Neural cell (in vitro differentiated cells): ENCODE results near the gene PUM1. TPM values are rescaled to one million over a fixed set of nuclear protein-coding genes. Genes with fewer than 3 reads are reported as not detected.

Source experiments
- H2AFZ ChIP-seq: fragments of 200-600, 300-800 bp; sonication (generic), shearing (Covaris generic); 2 replicates; pipeline ENCODE4 v1.6.0; 2014; ENCODE audit warnings: low read depth, mild to moderate bottlenecking, antibody characterized with exemption, low read length, moderate library complexity
- H3F3A ChIP-seq: fragments of 200-600 bp; shearing (Covaris generic); 2 replicates; pipeline ENCODE4 v1.6.1; 2016; ENCODE audit warnings: mild to moderate bottlenecking, moderate library complexity, mixed read lengths, antibody characterized with exemption, low read length; ENCODE audit not compliant: insufficient read depth, poor library complexity, severe bottlenecking
- H3K27ac ChIP-seq: fragments of 200-600, 300-800 bp; sonication (generic), shearing (Covaris generic); 2 replicates; pipeline ENCODE4 v1.5.1; 2014; ENCODE audit warnings: mild to moderate bottlenecking, low read length, moderate library complexity
- H3K27me3 ChIP-seq: fragments of 300-800, 200-600 bp; sonication (generic), shearing (Covaris generic); 2 replicates; pipeline ENCODE4 v1.6.0; 2014; ENCODE audit warnings: mild to moderate bottlenecking, low read depth, low read length, moderate library complexity; ENCODE audit not compliant: insufficient read depth
- H3K36me3 ChIP-seq: fragments of 300-800, 200-600 bp; sonication (generic), shearing (Covaris generic); 2 replicates; pipeline ENCODE4 v1.5.1; 2014; ENCODE audit warnings: mild to moderate bottlenecking, antibody characterized with exemption, low read length, moderate library complexity; ENCODE audit not compliant: insufficient read depth
- H3K4me2 ChIP-seq: fragments of 300-800, 200-600 bp; sonication (generic), shearing (Covaris generic); 2 replicates; pipeline ENCODE4 v1.6.0; 2014; ENCODE audit warnings: mild to moderate bottlenecking, low read length
- H3K4me3 ChIP-seq: fragments of 300-800, 200-600 bp; sonication (generic), shearing (Covaris generic); 2 replicates; pipeline ENCODE4 v1.5.1; 2014; ENCODE audit warnings: mild to moderate bottlenecking, low read length, moderate library complexity
- H3K79me2 ChIP-seq: fragments of 200-600 bp; shearing (Covaris generic); replicated peaks from 2 replicates; pipeline ENCODE4 v1.6.0; 2014; ENCODE audit warnings: mild to moderate bottlenecking, low read length, moderate library complexity; ENCODE audit not compliant: insufficient read depth
- H3K9ac ChIP-seq: fragments of 300-800, 200-600 bp; sonication (generic), shearing (Covaris generic); 2 replicates; pipeline ENCODE4 v1.6.1; 2016; ENCODE audit warnings: mild to moderate bottlenecking, low read length, mixed read lengths
- H3K9me2 ChIP-seq: fragments of 200-600 bp; shearing (Covaris generic); 2 replicates; pipeline ENCODE4 v1.6.1; 2016; ENCODE audit warnings: mild to moderate bottlenecking, low read length, mixed read lengths; ENCODE audit not compliant: insufficient read depth
- H3K9me3 ChIP-seq: fragments of 200-600, 300-800 bp; sonication (generic), shearing (Covaris generic); 2 replicates; pipeline ENCODE4 v1.6.1; 2016; ENCODE audit warnings: mild to moderate bottlenecking, mixed run types, low read length, moderate library complexity, mixed read lengths
- H4K20me1 ChIP-seq: fragments of 200-600 bp; shearing (Covaris generic); 2 replicates; pipeline ENCODE4 v1.6.1; 2016; ENCODE audit warnings: mild to moderate bottlenecking, mixed run types; ENCODE audit not compliant: insufficient read depth
- CTCF ChIP-seq: fragments of 450-650 bp; IDR thresholded peaks from 2 replicates; pipeline ENCODE4 v1.5.1; 2014; ENCODE audit warnings: antibody characterized with exemption, mild to moderate bottlenecking, moderate library complexity; ENCODE audit not compliant: poor library complexity, severe bottlenecking
- EP300 ChIP-seq: fragments of 450-650 bp; conservative IDR thresholded peaks from 2 replicates; pipeline ENCODE4 v1.6.1; 2014; ENCODE audit warnings: antibody characterized with exemption, mild to moderate bottlenecking, moderate library complexity; ENCODE audit not compliant: poor library complexity, severe bottlenecking
- EZH2 ChIP-seq: fragments of 200-600, 300-800 bp; shearing (Covaris generic), sonication (generic); IDR thresholded peaks from 2 replicates; pipeline ENCODE4 v1.6.1; 2014; ENCODE audit warnings: antibody characterized with exemption, low read length, borderline replicate concordance, mild to moderate bottlenecking; ENCODE audit not compliant: insufficient read depth, poor library complexity, severe bottlenecking
- MXI1 ChIP-seq: fragments of 450-650 bp; conservative IDR thresholded peaks from 2 replicates; pipeline ENCODE4 v1.6.1; 2014; ENCODE audit warnings: antibody characterized with exemption, mild to moderate bottlenecking; ENCODE audit not compliant: poor library complexity, severe bottlenecking
- POLR2AphosphoS5 ChIP-seq: IDR thresholded peaks from 2 replicates; pipeline ENCODE4 v1.6.1; 2012
- RAD21 ChIP-seq: fragments of 450-650 bp; conservative IDR thresholded peaks from 2 replicates; pipeline ENCODE4 v1.6.1; 2014; ENCODE audit warnings: antibody characterized with exemption, mild to moderate bottlenecking, moderate library complexity
- REST ChIP-seq: IDR thresholded peaks from 2 replicates; pipeline ENCODE4 v1.6.1; 2012; ENCODE audit warnings: borderline replicate concordance
- SMC3 ChIP-seq: fragments of 450-650 bp; conservative IDR thresholded peaks from 2 replicates; pipeline ENCODE4 v1.6.1; 2014; ENCODE audit warnings: antibody characterized with exemption, mild to moderate bottlenecking, moderate library complexity; ENCODE audit not compliant: poor library complexity
- TAF1 ChIP-seq: IDR thresholded peaks from 2 replicates; pipeline ENCODE4 v1.6.1; 2012; ENCODE audit warnings: low read depth
- polyA plus RNA-seq: library from polyadenylated mRNA; depleted of rRNA; stranded (reverse); fragments of >200 nt; gene quantifications from 2 replicates; pipeline ENCODE4 v1.2.3, GENCODE V29; 2014

The PUM1 gene
- polyA plus RNA-seq, 1 donor from 2014 or later, result 60.8 TPM

- Histone ChIP-seq H4K20me1 (no peaks in the 10 kb centered on the region), H3K9me3 (no peaks in the 10 kb centered on the region), H2AFZ (no peak overlapping the region), H3K9ac (no peak overlapping the region), H3F3A (no peaks in the 10 kb centered on the region), H3K4me3 (no peak overlapping the region), H3K27ac (no peak overlapping the region), H3K27me3 (no peaks in the 10 kb centered on the region), H3K36me3 (no peaks in the 10 kb centered on the region), H3K4me2 (no peak overlapping the region), H3K79me2 (peaks cover 73% of the 10 kb centered on the region), H3K9me2 (no peaks in the 10 kb centered on the region)
- TF ChIP-seq MXI1 (no peak), RAD21 (no peak), EP300 (no peak), SMC3 (no peak), TAF1 (no peak), EZH2 (no peak), REST (no peak), POLR2AphosphoS5 (no peak), CTCF (no peak)
Measured at GRCh38 chr1:30892671-30893073, 172.8 kb downstream of the PUM1 start.

GRCh38 chr1:30891227-30891552, 174.3 kb downstream of the PUM1 start:
- H3K4me2 ChIP-seq, result no peak overlapping the region
- TF ChIP-seq POLR2AphosphoS5 (no peak), EP300 (no peak), SMC3 (no peak), RAD21 (no peak), TAF1 (no peak), EZH2 (no peak), CTCF (no peak), MXI1 (no peak), REST (no peak)
- no peak overlapping the region for H3K4me3 ChIP-seq
- H2AFZ ChIP-seq, result no peak overlapping the region
- H3K27ac ChIP-seq, result no peak overlapping the region
- no peaks in the 10 kb centered on the region for H3F3A ChIP-seq
- no peaks in the 10 kb centered on the region for H3K36me3 ChIP-seq
- no peaks in the 10 kb centered on the region for H3K27me3 ChIP-seq
- no peaks in the 10 kb centered on the region for H3K9me3 ChIP-seq
- H3K9ac ChIP-seq, result no peak overlapping the region
- H4K20me1 ChIP-seq, result no peaks in the 10 kb centered on the region
- no peaks in the 10 kb centered on the region for H3K9me2 ChIP-seq
- H3K79me2 ChIP-seq, result peaks cover 76% of the 10 kb centered on the region
